GM12801 (cell line): ENCODE data around the gene KLF12.

ENCODE experiments used
- TF ChIP-seq, protein P1 (sequence below): IDR thresholded peaks from one replicate; pipeline ENCODE4 v1.5.1; 2011; ENCODE audit warnings: control low read depth; ENCODE audit not compliant: insufficient read length; ENCODE audit errors: extremely low read depth

KLF12 gene

GRCh38 chr13:74111901-74112824 is 22.0 kb downstream of the KLF12 start:
- TF ChIP-seq, protein P1, sequence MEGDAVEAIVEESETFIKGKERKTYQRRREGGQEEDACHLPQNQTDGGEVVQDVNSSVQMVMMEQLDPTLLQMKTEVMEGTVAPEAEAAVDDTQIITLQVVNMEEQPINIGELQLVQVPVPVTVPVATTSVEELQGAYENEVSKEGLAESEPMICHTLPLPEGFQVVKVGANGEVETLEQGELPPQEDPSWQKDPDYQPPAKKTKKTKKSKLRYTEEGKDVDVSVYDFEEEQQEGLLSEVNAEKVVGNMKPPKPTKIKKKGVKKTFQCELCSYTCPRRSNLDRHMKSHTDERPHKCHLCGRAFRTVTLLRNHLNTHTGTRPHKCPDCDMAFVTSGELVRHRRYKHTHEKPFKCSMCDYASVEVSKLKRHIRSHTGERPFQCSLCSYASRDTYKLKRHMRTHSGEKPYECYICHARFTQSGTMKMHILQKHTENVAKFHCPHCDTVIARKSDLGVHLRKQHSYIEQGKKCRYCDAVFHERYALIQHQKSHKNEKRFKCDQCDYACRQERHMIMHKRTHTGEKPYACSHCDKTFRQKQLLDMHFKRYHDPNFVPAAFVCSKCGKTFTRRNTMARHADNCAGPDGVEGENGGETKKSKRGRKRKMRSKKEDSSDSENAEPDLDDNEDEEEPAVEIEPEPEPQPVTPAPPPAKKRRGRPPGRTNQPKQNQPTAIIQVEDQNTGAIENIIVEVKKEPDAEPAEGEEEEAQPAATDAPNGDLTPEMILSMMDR, result no peak

GRCh38 chr13:74111399-74111798 is 22.8 kb downstream of the KLF12 start:
- TF ChIP-seq, protein P1, result no peak

DNA sequence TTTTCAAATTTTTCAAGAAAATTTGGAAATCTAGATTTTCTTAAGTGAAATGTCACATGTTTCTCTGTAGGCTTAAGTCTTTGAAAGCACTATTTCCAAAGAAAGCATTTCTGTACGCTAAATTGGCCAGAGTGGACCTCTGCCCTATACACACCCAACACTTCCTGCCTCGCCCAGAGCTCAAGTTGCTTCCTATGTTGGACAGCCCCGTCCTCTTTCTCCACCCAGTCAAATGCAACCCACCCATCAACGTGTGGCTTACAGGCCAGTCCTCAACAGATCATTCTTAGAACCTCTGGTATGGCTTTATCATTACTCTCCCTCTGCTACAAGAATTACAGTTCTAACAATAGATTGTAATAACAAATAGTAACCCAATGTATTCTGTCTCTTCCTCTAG is 24.2 kb downstream of the KLF12 start:
- TF ChIP-seq, protein P1, result no peak

DNA sequence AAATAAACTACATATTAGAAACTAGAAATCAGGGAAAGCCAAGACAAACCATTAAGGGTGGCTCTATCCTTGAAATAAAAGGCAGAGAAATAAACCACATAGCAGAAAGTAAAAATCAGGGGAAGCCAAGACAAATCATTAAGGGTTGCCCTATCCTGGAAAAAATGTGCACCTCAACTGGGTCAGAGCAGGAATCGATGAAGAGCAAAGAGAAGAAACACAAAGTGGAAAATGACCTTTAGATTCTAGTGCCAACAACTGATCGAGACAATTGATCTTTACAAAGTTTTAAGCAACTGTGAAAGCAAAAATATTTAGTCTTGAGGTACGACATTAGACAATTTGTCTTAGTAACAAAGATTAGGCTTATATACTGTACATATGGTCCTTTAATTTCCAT is 26.6 kb downstream of the KLF12 start:
- TF ChIP-seq, protein P1, result no peak

GRCh38 chr13:74105871-74106270 is 28.3 kb downstream of the KLF12 start:
- TF ChIP-seq, protein P1, result no peak

DNA sequence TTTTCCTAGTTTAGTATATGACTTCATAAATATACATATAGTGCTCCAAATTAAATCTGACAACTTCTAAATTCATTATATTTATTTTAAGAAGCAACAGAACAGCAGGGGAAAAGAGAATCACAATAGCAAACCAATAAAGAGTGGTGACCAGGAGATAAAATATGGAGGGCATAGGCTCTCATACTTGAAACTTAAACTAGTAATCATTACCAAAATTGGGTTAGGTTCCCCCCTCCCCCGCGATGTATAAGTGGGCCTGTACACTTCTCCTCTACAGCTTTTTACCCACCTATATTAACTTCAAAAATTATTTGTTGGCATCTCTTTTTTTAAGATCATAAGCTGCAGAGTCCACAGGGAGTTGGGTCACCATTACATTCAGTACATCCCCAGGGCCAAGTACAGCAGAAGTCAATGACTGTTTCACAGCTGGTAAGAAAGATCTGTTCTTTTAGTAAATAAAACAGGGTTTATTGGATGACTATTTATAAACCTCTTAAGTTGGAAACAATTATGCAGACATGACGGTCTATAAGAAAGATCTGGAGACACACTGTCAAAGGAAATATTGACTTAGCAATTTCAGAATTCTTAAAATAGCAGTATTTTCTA is 29.4 kb downstream of the KLF12 start:
- TF ChIP-seq, protein P1, result no peak

GRCh38 chr13:74103970-74104555 is 30.1 kb downstream of the KLF12 start:
- TF ChIP-seq, protein P1, result no peak
